HuH-7 (cell line): ENCODE measurements around the gene ENTPD8.
"Not testable (repeated sequence)": the region's sequence is repeated elsewhere in the genome, so short reads cannot be mapped to it uniquely, and the experiment has no call there.

Experiments used
- DNase-seq: peaks from one replicate; pipeline ENCODE4 v3.0.0; 2011; ENCODE audit warnings: low spot score

ENTPD8 gene

GRCh38 chr9:137411645-137412380 lies 29.3 kb downstream of the ENTPD8 start:
- no peak for DNase-seq

DNA sequence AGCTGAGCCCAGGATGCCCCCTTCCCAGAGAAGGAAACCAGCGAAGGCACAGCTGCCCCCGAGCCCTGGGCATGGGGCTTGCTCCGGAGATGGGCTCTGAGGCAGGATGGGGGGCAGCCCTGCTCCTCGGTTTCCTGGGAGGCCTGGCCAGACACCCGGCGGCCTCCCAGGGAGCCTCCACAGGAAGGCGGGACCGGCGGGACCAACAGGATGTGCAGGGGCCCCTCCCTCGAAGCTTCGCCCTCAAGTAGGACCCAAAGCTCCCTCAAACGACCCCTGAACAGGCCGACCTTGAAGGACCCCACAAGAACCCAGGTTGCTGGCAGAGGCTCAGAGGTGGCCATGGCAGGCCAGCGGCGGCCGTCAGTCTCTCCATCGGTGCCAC lies 29.9 kb downstream of the ENTPD8 start:
- DNase-seq = no peak

- no peak for DNase-seq
Observed at GRCh38 chr9:137410891-137411249, 30.3 kb downstream of the ENTPD8 start.

DNA sequence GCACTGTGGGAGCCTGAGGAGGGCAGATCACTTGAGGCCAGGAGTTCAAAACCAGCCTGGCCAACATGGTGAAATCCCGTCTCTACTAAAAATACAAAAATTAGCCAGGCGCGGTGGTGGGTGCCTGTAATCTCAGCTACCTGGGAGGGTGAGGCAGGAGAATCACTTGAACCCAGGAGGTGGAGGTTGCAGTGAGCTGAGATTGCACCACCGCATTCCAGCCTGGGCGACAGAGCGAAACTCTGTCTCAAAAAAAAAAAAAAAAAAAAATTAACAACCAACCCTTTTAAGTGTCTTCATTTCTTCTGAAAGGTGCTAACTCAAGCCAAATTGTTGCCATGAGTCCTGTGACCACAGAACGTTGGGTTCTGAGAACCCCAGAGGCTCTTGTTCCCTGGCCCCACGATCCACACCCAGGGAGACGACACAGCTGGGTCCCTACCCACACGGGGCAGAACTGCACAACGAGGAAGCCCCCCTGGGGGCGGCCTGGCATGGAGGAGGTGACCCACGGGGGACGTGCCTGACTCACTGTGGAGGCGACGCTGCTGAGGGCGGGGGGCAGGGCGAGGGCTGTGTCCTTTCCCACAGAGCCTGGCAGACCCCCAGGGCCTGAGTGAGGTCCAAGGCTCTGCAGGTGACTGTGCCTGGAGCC lies 30.8 kb downstream of the ENTPD8 start:
- DNase-seq = not testable (repeated sequence)

GRCh38 chr9:137409515-137409914 lies 31.6 kb downstream of the ENTPD8 start:
- no peak for DNase-seq

GRCh38 chr9:137408651-137409405 lies 32.3 kb downstream of the ENTPD8 start:
- DNase-seq = no peak

- no peak for DNase-seq
Observed at GRCh38 chr9:137407590-137408300, 33.4 kb downstream of the ENTPD8 start.

GRCh38 chr9:137406876-137407589 lies 34.1 kb downstream of the ENTPD8 start:
- DNase-seq = peak; percentile 95

DNA sequence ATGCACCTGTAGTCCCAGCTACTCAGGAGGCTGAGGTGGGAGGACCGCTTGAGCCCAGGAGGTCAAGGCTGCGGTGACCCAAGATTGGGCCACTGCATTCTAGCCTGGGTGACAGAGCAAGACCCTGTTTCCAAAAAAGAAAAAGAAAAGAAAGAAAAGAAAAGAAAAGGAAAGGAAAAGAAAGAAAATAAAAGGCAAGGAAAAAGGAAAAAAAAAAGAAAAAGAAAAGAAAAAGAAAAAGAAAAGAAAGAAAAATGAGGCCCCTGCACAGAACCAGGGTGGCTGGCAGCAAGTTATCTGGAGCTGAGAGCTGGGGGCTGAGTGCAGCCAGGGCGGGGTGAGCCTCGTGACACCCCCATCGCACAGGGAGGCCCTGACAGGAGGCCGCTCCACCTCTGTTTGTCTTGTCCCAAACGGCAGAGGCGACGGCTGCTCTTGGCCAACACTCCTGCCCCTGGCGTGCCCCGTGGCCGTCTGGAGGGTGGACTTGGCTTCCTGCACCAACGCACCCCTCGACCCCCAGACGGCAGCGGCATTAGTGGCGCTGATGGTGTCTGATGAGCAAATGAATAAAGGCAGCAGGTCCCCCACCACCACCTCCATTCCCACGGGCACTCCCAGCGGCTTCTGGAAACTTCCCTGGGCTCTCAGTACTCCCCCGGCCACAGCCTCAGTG lies 34.9 kb downstream of the ENTPD8 start:
- DNase-seq = peak; percentile 51

- DNase-seq = no peak
Observed at GRCh38 chr9:137405677-137406081, 35.5 kb downstream of the ENTPD8 start.

DNA sequence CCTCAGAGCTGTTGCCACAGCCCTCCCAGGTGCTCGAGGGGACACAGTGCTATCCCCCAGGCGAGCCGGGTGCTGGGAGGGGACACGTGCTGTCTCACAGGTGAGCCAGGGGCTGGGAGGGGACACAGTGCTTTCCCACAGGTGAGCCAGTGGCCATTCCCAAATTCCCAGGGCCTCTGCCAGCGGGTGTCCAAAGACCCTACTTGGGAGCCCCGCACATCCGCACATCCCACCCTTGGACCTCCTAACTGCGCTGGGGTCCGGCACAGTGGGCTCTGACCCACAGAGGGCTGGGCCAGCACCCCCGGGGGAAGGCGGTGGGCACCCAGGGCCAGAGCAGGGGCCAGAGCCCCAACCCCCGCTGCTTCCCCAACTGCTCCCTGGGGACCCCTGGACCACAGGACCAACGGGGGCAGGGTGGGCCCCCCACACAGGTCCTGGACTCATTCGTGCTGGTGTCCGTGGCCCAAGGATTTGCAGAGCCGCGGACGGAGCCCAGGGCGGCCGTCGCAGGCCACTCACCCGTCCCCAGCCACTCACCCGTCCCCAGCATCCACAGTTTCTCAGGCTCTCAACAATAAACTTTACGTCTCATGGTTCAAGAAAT lies 36.1 kb downstream of the ENTPD8 start:
- no peak for DNase-seq

- no peak for DNase-seq
Observed at GRCh38 chr9:137403269-137403668, 37.9 kb downstream of the ENTPD8 start.

- no peak for DNase-seq
Observed at GRCh38 chr9:137402746-137403145, 38.4 kb downstream of the ENTPD8 start.

GRCh38 chr9:137398561-137399468 lies 42.3 kb downstream of the ENTPD8 start:
- DNase-seq = no peak

- DNase-seq = no peak
Observed at GRCh38 chr9:137397675-137398423, 43.3 kb downstream of the ENTPD8 start.

DNA sequence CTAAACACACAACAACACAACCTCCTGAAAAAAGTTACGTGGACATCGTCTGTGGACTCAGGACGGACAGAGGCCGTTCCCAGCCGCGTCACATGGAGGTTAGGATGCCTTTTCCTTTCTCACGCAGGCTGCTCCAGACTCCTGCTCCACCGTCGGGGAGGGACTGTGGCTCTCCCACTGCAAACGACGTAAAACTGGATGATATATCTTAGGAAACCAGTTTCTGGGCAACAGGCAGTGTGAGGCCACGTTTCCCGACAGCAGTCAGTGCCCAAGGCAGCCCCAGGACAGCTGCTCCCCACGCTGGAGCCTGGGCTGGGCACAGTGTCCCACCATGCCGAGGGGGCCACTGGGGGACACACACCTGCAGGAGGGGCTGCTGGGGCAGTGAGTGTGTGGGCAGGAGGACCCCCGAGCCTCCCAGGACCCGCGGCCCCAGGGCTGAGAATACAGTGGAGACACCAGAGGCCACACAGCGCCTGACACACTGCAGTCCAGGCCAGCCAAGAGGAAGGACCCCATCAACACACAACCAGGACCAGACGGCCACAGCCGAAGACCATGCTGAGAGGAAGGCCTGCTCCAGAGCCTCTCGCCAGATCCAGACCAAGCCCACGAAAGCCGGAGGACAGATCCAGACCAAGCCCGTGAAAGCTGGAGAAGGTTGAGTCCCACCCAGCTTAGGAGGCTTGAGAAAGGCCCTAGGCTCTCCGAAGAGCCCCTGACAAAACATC lies 44.4 kb downstream of the ENTPD8 start:
- DNase-seq = no peak

DNA sequence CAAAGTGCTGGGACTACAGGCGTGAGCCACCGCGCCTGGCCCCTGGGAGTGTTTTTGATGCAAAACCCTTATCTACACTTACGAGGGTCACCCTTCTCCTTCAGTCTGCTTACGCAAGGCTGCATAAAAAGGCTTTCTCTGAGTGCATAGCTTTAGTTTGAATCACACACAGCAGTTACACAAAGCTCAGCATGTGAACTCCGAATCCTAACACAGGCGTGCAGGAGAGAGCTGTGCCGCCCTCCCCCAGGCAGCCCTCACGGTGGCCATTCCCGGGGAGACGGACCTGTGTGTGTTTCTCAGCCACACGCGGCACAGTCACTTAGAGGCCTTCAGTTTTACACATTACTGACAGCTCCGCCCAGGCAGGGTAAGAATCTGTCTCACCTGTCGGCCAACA lies 44.9 kb downstream of the ENTPD8 start:
- no peak for DNase-seq

DNA sequence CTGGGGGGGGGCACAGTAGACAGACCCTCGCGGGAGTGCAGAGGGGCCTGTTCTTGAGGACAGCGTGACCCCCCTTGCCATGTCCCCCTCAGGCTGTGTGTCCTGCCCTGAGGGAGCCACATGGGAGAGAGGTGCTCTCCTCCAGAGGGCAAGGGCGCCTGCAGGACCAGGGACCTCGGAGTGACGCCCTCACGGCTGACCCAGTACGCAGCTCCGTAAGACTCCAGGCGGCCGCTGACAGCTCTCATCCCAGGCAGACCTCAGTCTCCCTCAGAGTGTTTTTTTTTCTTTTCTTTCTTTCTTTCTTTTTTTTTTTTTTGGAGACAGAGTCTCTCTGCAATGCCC lies 45.5 kb downstream of the ENTPD8 start:
- DNase-seq = no peak
